SK-N-SH (cell line): ENCODE measurements around the gene TBCE. TPM values are rescaled to one million over a fixed set of nuclear protein-coding genes. Genes with fewer than 3 reads are reported as not detected.

Experiments
- CTCF ChIA-PET: fragments of 300-600, 350-600 bp; formaldehyde crosslinking; extraction: SDS; loops from one replicate; lab custom pipeline; 2021; lab: Yijun Ruan, JAX
- POLR2A ChIA-PET: fragments of 350-600 bp; sonication (Branson Sonifier 250); formaldehyde crosslinking; extraction: SDS; loops from one replicate; lab custom pipeline; 2020; ENCODE audit warnings: antibody characterized with exemption, inconsistent platforms; lab: Yijun Ruan, JAX
- DNase-seq: peaks from one replicate; pipeline ENCODE4 v3.0.0; 2012
- H2AFZ ChIP-seq: fragments of 200-600 bp; sonication (generic); 2 replicates; pipeline ENCODE4 v1.8.1; 2016; ENCODE audit warnings: antibody characterized with exemption, mild to moderate bottlenecking, low read depth
- H3F3A ChIP-seq: fragments of 200-600 bp; sonication (generic); replicated peaks from 2 replicates; pipeline ENCODE3; 2016; ENCODE audit warnings: antibody characterized with exemption, mild to moderate bottlenecking; ENCODE audit not compliant: insufficient read depth
- H3K27ac ChIP-seq, 2 experiments: fragments of 200-500 bp in 1 of 2; fragments of 200-600 bp in 1 of 2; sonication (Bioruptor generic) in 1 of 2; sonication (generic), shearing (Covaris generic) in 1 of 2; 2 replicates each; pipeline versions ENCODE4 v1.5.1 to v1.6.1; 2014 to 2016; ENCODE audit warnings: low read depth in 2 of 2, inconsistent platforms in 1 of 2, low read length in 1 of 2, mild to moderate bottlenecking in 1 of 2, mixed read lengths in 1 of 2
- H3K27me3 ChIP-seq: fragments of 200-600 bp; sonication (generic), shearing (Covaris generic); 2 replicates; pipeline ENCODE4 v1.6.1; 2016; ENCODE audit warnings: mixed run types; ENCODE audit not compliant: insufficient read depth
- H3K36me3 ChIP-seq, 2 experiments: fragments of 200-500 bp in 1 of 2; fragments of 200-600 bp in 1 of 2; sonication (Bioruptor generic) in 1 of 2; sonication (generic) in 1 of 2; replicated peaks in 1 of 2; 2 replicates each; pipeline versions ENCODE3 to v1.5.1; 2014 to 2016; ENCODE audit warnings: low read length in 1 of 2, mild to moderate bottlenecking in 1 of 2; ENCODE audit not compliant: insufficient read depth in 2 of 2, control insufficient read depth in 1 of 2
- H3K4me1 ChIP-seq, 2 experiments: fragments of 200-500 bp in 1 of 2; fragments of 200-600 bp in 1 of 2; sonication (Bioruptor generic) in 1 of 2; sonication (generic), shearing (Covaris generic) in 1 of 2; 2 replicates each; pipeline versions ENCODE4 v1.5.1 to v1.6.1; 2014 to 2016; ENCODE audit warnings: low read depth in 1 of 2, low read length in 1 of 2, mixed run types in 1 of 2; ENCODE audit not compliant: insufficient read depth in 2 of 2, control insufficient read depth in 1 of 2
- H3K4me2 ChIP-seq: fragments of 200-600 bp; sonication (generic), shearing (Covaris generic); 2 replicates; pipeline ENCODE4 v1.6.1; 2017; ENCODE audit warnings: mixed run types
- H3K4me3 ChIP-seq, 2 experiments: fragments of 200-500 bp in 1 of 2; fragments of 200-600 bp in 1 of 2; sonication (Bioruptor generic) in 1 of 2; sonication (generic), shearing (Covaris generic) in 1 of 2; 2 replicates each; pipeline versions ENCODE4 v1.5.1 to v1.8.1; 2014 to 2016; ENCODE audit warnings: low read depth in 2 of 2, inconsistent platforms in 1 of 2, low read length in 1 of 2, mild to moderate bottlenecking in 1 of 2, mixed read lengths in 1 of 2, moderate library complexity in 1 of 2
- H3K79me2 ChIP-seq: fragments of 200-600 bp; sonication (generic); 2 replicates; pipeline ENCODE4 v1.8.1; 2017; ENCODE audit warnings: mild to moderate bottlenecking; ENCODE audit not compliant: insufficient read depth
- H3K9ac ChIP-seq: fragments of 200-600 bp; sonication (generic); 2 replicates; pipeline ENCODE4 v1.6.1; 2017; ENCODE audit warnings: mixed run types
- H3K9me2 ChIP-seq: fragments of 200-600 bp; sonication (generic); 2 replicates; pipeline ENCODE4 v1.6.1; 2017; ENCODE audit warnings: mixed run types
- H3K9me3 ChIP-seq: fragments of 200-600 bp; sonication (generic); 2 replicates; pipeline ENCODE4 v1.6.1; 2017; ENCODE audit warnings: mixed run types, mild to moderate bottlenecking, moderate library complexity
- H4K20me1 ChIP-seq: fragments of 200-600 bp; sonication (generic); 2 replicates; pipeline ENCODE4 v1.6.1; 2017; ENCODE audit warnings: mild to moderate bottlenecking, mixed run types; ENCODE audit not compliant: insufficient read depth
- FOXJ3 ChIP-seq: sonication (generic); formaldehyde crosslinking; IDR thresholded peaks from 2 replicates; pipeline ENCODE4 v1.5.1; 2020; ENCODE audit warnings: mild to moderate bottlenecking, missing genetic modification reagents
- GABPA ChIP-seq: IDR thresholded peaks from 2 replicates; pipeline ENCODE4 v1.4.0; 2012; ENCODE audit warnings: low read depth, mild to moderate bottlenecking
- MEF2A ChIP-seq: IDR thresholded peaks from 2 replicates; pipeline ENCODE4 v1.4.0; 2012; ENCODE audit warnings: low read depth, borderline replicate concordance
- NRF1 ChIP-seq: IDR thresholded peaks from 2 replicates; pipeline ENCODE4 v1.6.1; 2012; ENCODE audit warnings: low read depth, mild to moderate bottlenecking, low read length
- POLR2AphosphoS5 ChIP-seq: IDR thresholded peaks from 2 replicates; pipeline ENCODE4 v1.6.1; 2012; ENCODE audit warnings: low read depth, low read length
- RAD21 ChIP-seq: IDR thresholded peaks from 2 replicates; pipeline ENCODE4 v1.6.1; 2012; ENCODE audit warnings: mild to moderate bottlenecking, low read length
- SIN3A ChIP-seq: IDR thresholded peaks from 2 replicates; pipeline ENCODE4 v1.6.1; 2012; ENCODE audit warnings: low read depth, mild to moderate bottlenecking, low read length, moderate library complexity, borderline replicate concordance
- SMC3 ChIP-seq: IDR thresholded peaks from 2 replicates; pipeline ENCODE4 v1.6.1; 2012; ENCODE audit warnings: low read depth, low read length, improper control_type of control experiment
- TCF12 ChIP-seq: IDR thresholded peaks from 2 replicates; pipeline ENCODE4 v1.4.0; 2012
- YY1 ChIP-seq: IDR thresholded peaks from 2 replicates; pipeline ENCODE4 v1.4.0; 2012; ENCODE audit warnings: low read depth, mild to moderate bottlenecking
- WGBS: methylation state at CpG from one replicate; pipeline ENCODE4 v1.1.6; 2017; ENCODE audit warnings: low lambda C conversion rate; 5-methylcytosine and 5-hydroxymethylcytosine counted together
- polyA plus RNA-seq, 3 experiments: library from polyadenylated mRNA; depleted of rRNA; stranded (reverse); fragments of >200 nt; gene quantifications; 2 replicates each; pipeline ENCODE4 v1.2.3, GENCODE V29; 2012
- TF ChIP-seq, protein P1 (sequence below): IDR thresholded peaks from 2 replicates; pipeline ENCODE4 v1.4.0; 2012; ENCODE audit warnings: low read depth, borderline replicate concordance

The TBCE gene
- polyA plus RNA-seq, 1 of the 3 experiments (the other 2 are of a cell fraction), result 18.3 TPM

DNA sequence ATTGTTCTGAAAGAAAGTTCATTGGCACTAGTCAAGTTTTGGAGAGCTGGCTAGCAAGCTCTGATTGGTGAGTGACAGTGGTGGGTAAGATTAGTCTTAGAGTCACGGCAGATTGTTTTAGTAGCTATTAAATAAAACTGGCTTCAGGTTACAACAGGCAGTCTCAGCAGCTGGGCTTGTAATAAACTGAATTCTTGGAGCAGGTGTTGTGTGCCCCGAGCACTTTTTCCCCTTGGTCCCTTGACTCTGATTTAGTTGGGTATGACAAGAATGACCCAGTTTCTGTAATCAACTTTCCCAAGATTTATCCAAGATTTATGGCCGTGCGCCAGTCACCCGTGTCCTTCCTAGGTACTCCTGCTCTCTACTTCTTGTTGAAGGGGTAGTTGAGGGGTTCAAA, 40.2 kb downstream of the TBCE start:
- Histone ChIP-seq H3K4me1 (peaks cover 0 to 4% of the 10 kb centered on the region in 2 experiments; a peak in 2 of 4 replicates), H3K27me3 (no peaks in the 10 kb centered on the region), H3F3A (peaks cover 20% of the 10 kb centered on the region), H3K4me3 (no peak overlapping the region), H3K9me2 (no peaks in the 10 kb centered on the region), H3K9ac (no peak overlapping the region), H3K9me3 (no peaks in the 10 kb centered on the region), H4K20me1 (no peaks in the 10 kb centered on the region), H3K79me2 (peaks cover 43% of the 10 kb centered on the region), H3K36me3 (no peaks in the 10 kb centered on the region), H3K4me2 (no peak overlapping the region), H3K27ac (no peak overlapping the region), H2AFZ (no peak overlapping the region)
- DNase-seq, result no peak
- CTCF ChIA-PET, result interaction anchor here (0.7 kb wide), 1 partner anchor 8 kb away, joined by 3 read pairs; no protein-coding TSS in a partner anchor
- WGBS, result 85% methylated on average over 5 of the region's 5 CpGs
- POLR2A ChIA-PET, result no interaction called here
- TF ChIP-seq YY1 (no peak), MEF2A (no peak), POLR2AphosphoS5 (no peak), FOXJ3 (no peak), SIN3A (no peak), RAD21 (no peak), SMC3 (no peak), NRF1 (no peak), TCF12 (no peak)
- TF ChIP-seq, protein P1, sequence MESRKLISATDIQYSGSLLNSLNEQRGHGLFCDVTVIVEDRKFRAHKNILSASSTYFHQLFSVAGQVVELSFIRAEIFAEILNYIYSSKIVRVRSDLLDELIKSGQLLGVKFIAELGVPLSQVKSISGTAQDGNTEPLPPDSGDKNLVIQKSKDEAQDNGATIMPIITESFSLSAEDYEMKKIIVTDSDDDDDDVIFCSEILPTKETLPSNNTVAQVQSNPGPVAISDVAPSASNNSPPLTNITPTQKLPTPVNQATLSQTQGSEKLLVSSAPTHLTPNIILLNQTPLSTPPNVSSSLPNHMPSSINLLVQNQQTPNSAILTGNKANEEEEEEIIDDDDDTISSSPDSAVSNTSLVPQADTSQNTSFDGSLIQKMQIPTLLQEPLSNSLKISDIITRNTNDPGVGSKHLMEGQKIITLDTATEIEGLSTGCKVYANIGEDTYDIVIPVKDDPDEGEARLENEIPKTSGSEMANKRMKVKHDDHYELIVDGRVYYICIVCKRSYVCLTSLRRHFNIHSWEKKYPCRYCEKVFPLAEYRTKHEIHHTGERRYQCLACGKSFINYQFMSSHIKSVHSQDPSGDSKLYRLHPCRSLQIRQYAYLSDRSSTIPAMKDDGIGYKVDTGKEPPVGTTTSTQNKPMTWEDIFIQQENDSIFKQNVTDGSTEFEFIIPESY, result no peak

DNA sequence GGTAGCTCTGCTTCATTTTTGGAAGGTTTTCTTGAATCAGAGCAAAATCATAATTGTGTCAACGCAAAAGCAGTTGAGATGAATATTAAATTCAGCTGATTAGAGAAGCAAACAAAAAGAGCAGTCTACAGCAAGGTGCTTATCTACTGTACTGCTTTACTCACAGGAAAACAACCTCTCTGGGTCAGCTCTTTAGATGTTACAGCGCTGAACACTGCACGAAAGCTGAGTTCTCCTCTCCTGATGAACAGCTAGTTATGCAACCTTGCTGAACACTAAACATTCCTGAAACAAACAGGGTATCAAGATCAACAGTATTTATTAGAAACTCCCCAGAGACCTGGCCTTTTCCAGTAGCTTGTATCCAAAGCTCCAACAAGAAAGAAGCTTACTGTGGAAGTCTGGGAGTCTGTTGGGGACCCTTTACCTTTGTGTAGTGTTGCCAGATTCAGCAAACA, 41.3 kb downstream of the TBCE start:
- Histone ChIP-seq H3K27ac (peak overlapping the region in 1 of 2 experiments; percentile 17; a peak in 1 of 4 replicates), H2AFZ (no peak overlapping the region), H3K4me1 (peaks cover 0 to 4% of the 10 kb centered on the region in 2 experiments; a peak in 2 of 4 replicates), H3K27me3 (no peaks in the 10 kb centered on the region), H4K20me1 (no peaks in the 10 kb centered on the region), H3K79me2 (peaks cover 39% of the 10 kb centered on the region), H3K4me3 (no peak overlapping the region), H3K36me3 (no peaks in the 10 kb centered on the region), H3K9me3 (no peaks in the 10 kb centered on the region), H3K9ac (no peak overlapping the region), H3F3A (peaks cover 24% of the 10 kb centered on the region), H3K4me2 (no peak overlapping the region), H3K9me2 (no peaks in the 10 kb centered on the region)
- WGBS, result 59% methylated on average over 3 of the region's 3 CpGs
- TF ChIP-seq GABPA, result no peak
- CTCF ChIA-PET, result interaction anchor here (0.7 to 1.6 kb wide), 4 partner anchors 11 to 174 kb away, joined by 3 to 6 read pairs (median 3); no protein-coding TSS in a partner anchor
- POLR2A ChIA-PET, result no interaction called here
- DNase-seq, result no peak
